GM19468 (cell line): ENCODE data around the gene REXO1.

Source experiments
- ATAC-seq: cut with Tn5 transposase; IDR thresholded peaks from one replicate; pipeline ENCODE4 v1.9.1; 2021; ENCODE audit warnings: mild to moderate bottlenecking, moderate library complexity, moderate number of reproducible peaks; ENCODE audit not compliant: unreplicated experiment; ENCODE audit errors: extremely low read depth

Gene REXO1

GRCh38 chr19:1851654-1852580 lies 3.6 kb upstream of the REXO1 start:
- ATAC-seq: no peak

- ATAC-seq: no peak
Measured at GRCh38 chr19:1850809-1851653, 2.7 kb upstream of the REXO1 start.

- ATAC-seq: no peak
Measured at GRCh38 chr19:1849886-1850398, 1.7 kb upstream of the REXO1 start.

- no peak for ATAC-seq
Measured at GRCh38 chr19:1849132-1849474, 820 bp upstream of the REXO1 start.

- ATAC-seq: no peak
Measured at GRCh38 chr19:1847684-1848398, 442 bp downstream of the REXO1 start.

GRCh38 chr19:1847348-1847683 lies 967 bp downstream of the REXO1 start:
- no peak for ATAC-seq

GRCh38 chr19:1846517-1847204 lies 1.6 kb downstream of the REXO1 start:
- no peak for ATAC-seq

GRCh38 chr19:1845642-1846041 lies 2.6 kb downstream of the REXO1 start:
- ATAC-seq: no peak

GRCh38 chr19:1845125-1845515 lies 3.2 kb downstream of the REXO1 start:
- no peak for ATAC-seq

GRCh38 chr19:1844513-1845124 lies 3.7 kb downstream of the REXO1 start:
- ATAC-seq: no peak

- ATAC-seq: no peak
Measured at GRCh38 chr19:1843646-1844394, 4.5 kb downstream of the REXO1 start.

- ATAC-seq: no peak
Measured at GRCh38 chr19:1843116-1843515, 5.2 kb downstream of the REXO1 start.

- ATAC-seq: no peak
Measured at GRCh38 chr19:1841209-1841924, 6.9 kb downstream of the REXO1 start.

GRCh38 chr19:1840541-1841115 lies 7.7 kb downstream of the REXO1 start:
- ATAC-seq: no peak

GRCh38 chr19:1839658-1840540 lies 8.4 kb downstream of the REXO1 start:
- no peak for ATAC-seq

GRCh38 chr19:1837625-1838105 lies 10.6 kb downstream of the REXO1 start:
- ATAC-seq: no peak

- ATAC-seq: no peak
Measured at GRCh38 chr19:1837222-1837565, 11.1 kb downstream of the REXO1 start.
